ENCODE measurements around the gene TRPC4.

GRCh38 chr13:37617173-37617572 is 252.4 kb downstream of the TRPC4 start:
- no peak for TF ChIP-seq CTCF (conservative IDR thresholded peaks at IDR 0.05; ENCODE audit: low read length)
- no peak for TF ChIP-seq EZH2phosphoT487 (IDR thresholded peaks at IDR 0.05; ENCODE audit: borderline replicate concordance, low read depth, low read length)

Measured in OCI-LY7 (cell line).